PC-9 (cell line): ENCODE measurements around the gene ST8SIA2. TPM values are rescaled to one million over a fixed set of nuclear protein-coding genes. Genes with fewer than 3 reads are reported as not detected.

Experiments
- BruUV-seq: library from RNA; stranded (reverse); fragments of 400-500 nt; replicated peaks from 2 replicates; lab custom pipeline; 2021; lab: Mats Ljungman, UMichigan
- CTCF ChIA-PET: fragments of 300-600 bp; sonication (Branson Sonifier 250); formaldehyde crosslinking; loops from one replicate; lab custom pipeline; 2022; ENCODE audit warnings: antibody characterized with exemption; lab: Charles Lee
- POLR2A ChIA-PET: fragments of 300-600 bp; sonication (Branson Sonifier 250); formaldehyde crosslinking; loops from one replicate; lab custom pipeline; 2022; ENCODE audit warnings: antibody characterized with exemption; ENCODE audit not compliant: unreplicated experiment; lab: Charles Lee
- DNase-seq, 2 experiments: peaks; one replicate each; pipeline versions ENCODE4 v3.0.0 to v3.0.0-alpha.2; 2015 to 2022; ENCODE audit warnings: mixed read lengths in 1 of 2
- H2AFZ ChIP-seq: fragments of 200-600 bp; sonication (generic); 2 replicates; pipeline ENCODE4 v1.8.1; 2017; ENCODE audit warnings: antibody characterized with exemption
- H3F3A ChIP-seq: fragments of 200-600 bp; sonication (generic); 2 replicates; pipeline ENCODE4 v1.8.1; 2017; ENCODE audit warnings: antibody characterized with exemption, mild to moderate bottlenecking, low read depth; ENCODE audit not compliant: insufficient read depth
- H3K27ac ChIP-seq: fragments of 200-600 bp; sonication (generic); 2 replicates; pipeline ENCODE4 v1.6.1; 2016; ENCODE audit warnings: mixed run types
- H3K27me3 ChIP-seq: fragments of 200-600 bp; sonication (generic); 2 replicates; pipeline ENCODE4 v1.6.1; 2016; ENCODE audit warnings: low read depth, mixed run types; ENCODE audit not compliant: insufficient read depth
- H3K36me3 ChIP-seq: fragments of 200-600 bp; sonication (generic); 2 replicates; pipeline ENCODE4 v1.6.1; 2016; ENCODE audit warnings: low read depth, mixed run types
- H3K4me1 ChIP-seq: fragments of 200-600 bp; sonication (generic); replicated peaks from 2 replicates; pipeline ENCODE4 v1.6.1; 2016; ENCODE audit warnings: mixed run types; ENCODE audit not compliant: insufficient read depth
- H3K4me2 ChIP-seq: fragments of 200-600 bp; sonication (generic); 2 replicates; pipeline ENCODE4 v1.6.1; 2017; ENCODE audit warnings: mixed run types
- H3K4me3 ChIP-seq: fragments of 200-600 bp; sonication (generic); 2 replicates; pipeline ENCODE4 v1.6.1; 2016; ENCODE audit warnings: mixed run types
- H3K79me2 ChIP-seq: fragments of 200-600 bp; sonication (generic); 2 replicates; pipeline ENCODE4 v1.6.1; 2017; ENCODE audit warnings: low read depth, mixed run types
- H3K9me2 ChIP-seq: fragments of 200-600 bp; sonication (generic); 2 replicates; pipeline ENCODE4 v1.8.1; 2017; ENCODE audit warnings: mild to moderate bottlenecking; ENCODE audit not compliant: insufficient read depth
- H3K9me3 ChIP-seq: fragments of 200-600 bp; sonication (generic); 2 replicates; pipeline ENCODE4 v1.8.1; 2016; ENCODE audit warnings: low read depth; ENCODE audit not compliant: insufficient read depth
- H4K20me1 ChIP-seq: fragments of 200-600 bp; sonication (generic); 2 replicates; pipeline ENCODE4 v1.8.1; 2017; ENCODE audit not compliant: insufficient read depth
- EZH2 ChIP-seq: fragments of 200-600 bp; sonication (generic); IDR thresholded peaks from 2 replicates; pipeline ENCODE4 v1.8.0; 2017; ENCODE audit warnings: antibody characterized with exemption, low read depth
- intact Hi-C: fragments of 100-400 bp; cut with micrococcal nuclease; formaldehyde crosslinking; loops from one replicate; pipeline ENCODE4 v1.10.0; 2022; ENCODE audit not compliant: unreplicated experiment
- total RNA-seq: library from RNA; stranded (reverse); gene quantifications from 2 replicates; pipeline ENCODE4 v1.2.3, GENCODE V29; 2021
- TF ChIP-seq, protein P1 (sequence below): fragments of 200-600 bp; sonication (generic); conservative IDR thresholded peaks from 2 replicates; pipeline ENCODE4 v1.6.1; 2017; ENCODE audit warnings: mixed run types, antibody characterized with exemption, mild to moderate bottlenecking, moderate library complexity

Gene ST8SIA2
- total RNA-seq, 1 experiment from 2014 or later = not detected

DNA sequence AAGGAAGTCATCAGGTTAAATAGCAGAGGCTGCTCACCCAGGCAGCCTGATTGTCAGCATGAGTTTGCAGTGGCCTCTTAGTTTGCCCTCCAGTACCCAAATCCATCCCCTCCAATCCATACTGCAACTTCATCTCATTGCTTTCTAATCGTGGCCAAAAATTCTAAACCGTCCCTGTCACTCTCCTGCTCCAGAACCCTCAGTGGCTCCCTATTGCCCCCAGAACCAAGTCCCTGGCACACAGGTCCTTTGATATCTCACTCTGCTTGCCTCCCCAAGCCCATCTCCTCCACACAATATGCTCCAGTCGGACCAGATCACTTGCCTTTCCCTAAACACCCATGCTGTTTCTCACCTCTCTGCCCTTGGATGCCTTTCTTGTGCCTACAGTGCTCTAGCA, 49.7 kb downstream of the ST8SIA2 start:
- BruUV-seq = no TSS peak
- H3K9me3 ChIP-seq = no peaks in the 10 kb centered on the region

DNA sequence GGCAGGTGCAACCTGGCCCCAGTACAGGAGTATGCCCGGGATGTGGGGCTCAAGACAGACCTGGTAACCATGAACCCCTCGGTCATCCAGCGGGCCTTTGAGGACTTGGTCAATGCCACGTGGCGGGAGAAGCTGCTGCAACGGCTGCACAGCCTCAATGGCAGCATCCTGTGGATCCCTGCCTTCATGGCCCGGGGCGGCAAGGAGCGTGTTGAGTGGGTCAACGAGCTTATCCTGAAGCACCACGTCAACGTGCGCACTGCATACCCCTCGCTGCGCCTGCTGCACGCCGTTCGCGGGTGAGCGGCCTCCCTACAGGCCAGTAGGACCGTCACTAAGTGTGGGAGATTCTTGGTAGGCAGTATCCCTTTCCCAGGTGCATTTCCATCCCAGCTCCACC, 51.0 kb downstream of the ST8SIA2 start:
- ChIA-PET CTCF (no interaction called here), POLR2A (no interaction called here)
- H3F3A ChIP-seq = no peaks in the 10 kb centered on the region
- no peak overlapping the region for H3K4me3 ChIP-seq
- no peak overlapping the region for H3K4me2 ChIP-seq
- DNase-seq = no peak
- H3K9me3 ChIP-seq = no peaks in the 10 kb centered on the region
- no peaks in the 10 kb centered on the region; the same call in 1 of the 2 replicates for H4K20me1 ChIP-seq
- TF ChIP-seq EZH2 = no peak
- TF ChIP-seq, protein P1, sequence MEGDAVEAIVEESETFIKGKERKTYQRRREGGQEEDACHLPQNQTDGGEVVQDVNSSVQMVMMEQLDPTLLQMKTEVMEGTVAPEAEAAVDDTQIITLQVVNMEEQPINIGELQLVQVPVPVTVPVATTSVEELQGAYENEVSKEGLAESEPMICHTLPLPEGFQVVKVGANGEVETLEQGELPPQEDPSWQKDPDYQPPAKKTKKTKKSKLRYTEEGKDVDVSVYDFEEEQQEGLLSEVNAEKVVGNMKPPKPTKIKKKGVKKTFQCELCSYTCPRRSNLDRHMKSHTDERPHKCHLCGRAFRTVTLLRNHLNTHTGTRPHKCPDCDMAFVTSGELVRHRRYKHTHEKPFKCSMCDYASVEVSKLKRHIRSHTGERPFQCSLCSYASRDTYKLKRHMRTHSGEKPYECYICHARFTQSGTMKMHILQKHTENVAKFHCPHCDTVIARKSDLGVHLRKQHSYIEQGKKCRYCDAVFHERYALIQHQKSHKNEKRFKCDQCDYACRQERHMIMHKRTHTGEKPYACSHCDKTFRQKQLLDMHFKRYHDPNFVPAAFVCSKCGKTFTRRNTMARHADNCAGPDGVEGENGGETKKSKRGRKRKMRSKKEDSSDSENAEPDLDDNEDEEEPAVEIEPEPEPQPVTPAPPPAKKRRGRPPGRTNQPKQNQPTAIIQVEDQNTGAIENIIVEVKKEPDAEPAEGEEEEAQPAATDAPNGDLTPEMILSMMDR = no peak
- no TSS peak for BruUV-seq
- H3K27me3 ChIP-seq = peaks cover 11% of the 10 kb centered on the region; the same call in 1 of the 2 replicates
- intact Hi-C loops = loop anchor here (2.0 kb wide), 1 partner anchor 46 kb away; no protein-coding TSS in a partner anchor
- H3K4me1 ChIP-seq = no peaks in the 10 kb centered on the region
- H3K36me3 ChIP-seq = no peaks in the 10 kb centered on the region
- H3K79me2 ChIP-seq = no peaks in the 10 kb centered on the region
- H3K27ac ChIP-seq = no peak overlapping the region
- H2AFZ ChIP-seq = no peak overlapping the region
- no peaks in the 10 kb centered on the region for H3K9me2 ChIP-seq

More for the DNA sequence above, 49.7 kb downstream of the ST8SIA2 start:
- Histone ChIP-seq H3K27me3 (peaks cover 11% of the 10 kb centered on the region; the same call in 1 of the 2 replicates), H3K9me2 (no peaks in the 10 kb centered on the region), H4K20me1 (no peaks in the 10 kb centered on the region; the same call in 1 of the 2 replicates), H3K27ac (no peak overlapping the region), H3K36me3 (no peaks in the 10 kb centered on the region), H3F3A (no peaks in the 10 kb centered on the region), H3K4me1 (no peaks in the 10 kb centered on the region), H2AFZ (no peak overlapping the region), H3K4me3 (no peak overlapping the region), H3K79me2 (no peaks in the 10 kb centered on the region), H3K4me2 (no peak overlapping the region)
- intact Hi-C loops = no loop called here
- TF ChIP-seq, protein P1 = no peak
- TF ChIP-seq EZH2 = no peak
- ChIA-PET POLR2A (no interaction called here), CTCF (no interaction called here)
- no peak for DNase-seq

DNA sequence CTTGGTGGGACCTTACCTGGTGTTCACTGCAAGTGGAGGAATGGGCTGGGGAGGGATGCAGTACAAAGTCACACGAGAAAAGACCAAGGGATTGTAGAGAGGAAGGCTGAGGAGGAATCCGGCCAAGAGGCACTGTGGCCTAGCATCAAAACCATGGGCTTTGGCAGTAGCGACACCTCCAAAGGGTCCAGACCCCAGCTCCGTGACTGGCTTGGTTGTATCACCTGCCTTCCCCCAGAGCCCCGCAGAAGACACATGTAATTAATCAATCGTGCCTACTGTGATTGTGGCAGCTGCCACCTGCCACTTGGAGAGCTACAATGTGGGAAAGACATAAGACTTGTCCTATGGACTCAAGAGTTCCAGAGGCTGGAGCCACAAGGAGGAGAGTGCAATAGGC, 54.7 kb downstream of the ST8SIA2 start:
- ChIA-PET CTCF (no interaction called here), POLR2A (no interaction called here)
- Histone ChIP-seq H3K27ac (no peak overlapping the region), H3K4me3 (no peak overlapping the region), H3K9me3 (no peaks in the 10 kb centered on the region), H4K20me1 (no peaks in the 10 kb centered on the region; the same call in 1 of the 2 replicates), H3K4me2 (no peak overlapping the region), H3K9me2 (no peaks in the 10 kb centered on the region), H3K79me2 (no peaks in the 10 kb centered on the region), H3K36me3 (no peaks in the 10 kb centered on the region), H3K27me3 (peaks cover 11% of the 10 kb centered on the region; the same call in 1 of the 2 replicates), H2AFZ (no peak overlapping the region), H3F3A (no peaks in the 10 kb centered on the region), H3K4me1 (no peaks in the 10 kb centered on the region)
- BruUV-seq = no TSS peak
- intact Hi-C loops = no loop called here
- DNase-seq = no peak
- TF ChIP-seq EZH2 = no peak
- TF ChIP-seq, protein P1 = no peak
